Bronchial epithelial cell (primary cell): ENCODE data around the gene PTPRD. TPM values are rescaled to one million over a fixed set of nuclear protein-coding genes. Genes with fewer than 3 reads are reported as not detected.
"Not testable (repeated sequence)": the region's sequence is repeated elsewhere in the genome, so short reads cannot be mapped to it uniquely, and the experiment has no call there.

Source experiments
- DNase-seq: peaks from one replicate; pipeline ENCODE4 v3.0.0-alpha.2; 2010; ENCODE audit warnings: low read depth
- FAIRE-seq: peaks from 2 replicates; lab custom pipeline; 2011; peaks lifted over from hg19 to GRCh38; lab: Jason Lieb, UNC
- H3K27me3 ChIP-seq: 2 replicates; pipeline ENCODE4 v1.5.1; 2011; ENCODE audit warnings: low read length; ENCODE audit not compliant: control insufficient read depth, insufficient read depth
- H3K36me3 ChIP-seq: 2 replicates; pipeline ENCODE4 v1.5.1; 2011; ENCODE audit warnings: low read length; ENCODE audit not compliant: control insufficient read depth, insufficient read depth
- H3K4me3 ChIP-seq: 2 replicates; pipeline ENCODE4 v1.5.1; 2011; ENCODE audit warnings: mild to moderate bottlenecking, low read depth, low read length, control low read depth
- CTCF ChIP-seq: IDR thresholded peaks from 2 replicates; pipeline ENCODE4 v1.5.1; 2011; ENCODE audit warnings: mild to moderate bottlenecking, moderate library complexity, low read length, control low read depth, inconsistent platforms; ENCODE audit not compliant: insufficient read depth, severe bottlenecking
- total RNA-seq: library from RNA; depleted of rRNA; stranded (reverse); fragments of >200 nt; gene quantifications from 2 replicates; pipeline ENCODE4 v1.2.1, GENCODE V29; 2014

The PTPRD gene
- total RNA-seq, 1 donor from 2014 or later, result 2.9 TPM

- FAIRE-seq, result no peak
- DNase-seq, result no peak
- no peaks in the 10 kb centered on the region for H3K36me3 ChIP-seq
- no peak for TF ChIP-seq CTCF
- H3K27me3 ChIP-seq, result no peaks in the 10 kb centered on the region
- H3K4me3 ChIP-seq, result no peak overlapping the region
Measured at GRCh38 chr9:8980496-8981013, 1632.2 kb downstream of the PTPRD start.

DNA sequence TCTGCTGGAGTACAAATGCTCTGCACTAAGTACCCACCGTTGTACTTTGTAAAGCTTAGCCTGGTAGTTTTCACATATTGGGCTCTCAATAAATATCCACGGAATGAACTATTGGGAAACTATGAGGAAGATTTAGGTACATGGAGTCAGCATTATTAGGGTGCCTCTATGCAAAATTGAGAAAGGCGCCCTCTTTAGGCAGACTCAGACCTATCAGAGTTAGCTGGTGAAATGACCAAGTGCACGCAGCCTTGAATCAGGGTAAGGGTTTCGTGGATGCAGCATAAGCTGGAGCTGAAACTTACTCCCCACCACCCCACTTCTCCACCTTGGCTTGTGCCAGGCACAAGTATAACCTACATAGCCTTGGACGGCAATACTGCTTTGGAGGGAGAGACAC lies 1634.5 kb downstream of the PTPRD start:
- no peaks in the 10 kb centered on the region for H3K36me3 ChIP-seq
- DNase-seq, result no peak
- no peaks in the 10 kb centered on the region for H3K27me3 ChIP-seq
- TF ChIP-seq CTCF, result no peak
- no peak for FAIRE-seq
- H3K4me3 ChIP-seq, result no peak overlapping the region

GRCh38 chr9:8968350-8968749 lies 1644.5 kb downstream of the PTPRD start:
- FAIRE-seq, DNase-seq, H3K4me3 ChIP-seq: not testable (repeated sequence)

DNA sequence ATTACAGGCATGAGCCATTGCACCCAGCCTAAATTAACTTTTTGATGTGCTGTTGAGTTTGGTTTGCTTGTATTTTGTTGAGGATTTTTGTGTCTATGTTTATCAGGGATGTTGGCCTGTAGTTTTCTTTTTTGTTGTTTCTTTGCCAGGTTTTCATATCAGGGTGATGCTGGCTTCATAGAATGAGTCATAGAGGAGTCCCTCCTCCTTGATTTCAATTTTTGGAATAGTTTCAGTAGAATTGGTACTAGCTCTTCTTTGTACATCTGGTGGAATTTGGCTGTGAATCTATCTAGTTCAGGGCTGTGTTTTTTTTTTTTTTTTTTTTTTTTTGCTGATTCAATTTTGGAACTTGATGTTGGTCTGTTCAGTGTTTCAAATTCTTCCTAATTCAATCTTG lies 1648.9 kb downstream of the PTPRD start:
- DNase-seq, result no peak
- no peak for FAIRE-seq
- H3K4me3 ChIP-seq, result no peak overlapping the region
- TF ChIP-seq CTCF, result no peak
- no peaks in the 10 kb centered on the region for H3K36me3 ChIP-seq
- H3K27me3 ChIP-seq, result no peaks in the 10 kb centered on the region

More at GRCh38 chr9:8968350-8968749, 1644.5 kb downstream of the PTPRD start:
- not testable (repeated sequence) for H3K27me3 ChIP-seq, H3K36me3 ChIP-seq

GRCh38 chr9:8962084-8962483 lies 1650.7 kb downstream of the PTPRD start:
- FAIRE-seq, result no peak
- no peak for TF ChIP-seq CTCF
- no peak overlapping the region for H3K4me3 ChIP-seq
- H3K27me3 ChIP-seq, result no peaks in the 10 kb centered on the region
- no peaks in the 10 kb centered on the region for H3K36me3 ChIP-seq
- DNase-seq, result no peak

DNA sequence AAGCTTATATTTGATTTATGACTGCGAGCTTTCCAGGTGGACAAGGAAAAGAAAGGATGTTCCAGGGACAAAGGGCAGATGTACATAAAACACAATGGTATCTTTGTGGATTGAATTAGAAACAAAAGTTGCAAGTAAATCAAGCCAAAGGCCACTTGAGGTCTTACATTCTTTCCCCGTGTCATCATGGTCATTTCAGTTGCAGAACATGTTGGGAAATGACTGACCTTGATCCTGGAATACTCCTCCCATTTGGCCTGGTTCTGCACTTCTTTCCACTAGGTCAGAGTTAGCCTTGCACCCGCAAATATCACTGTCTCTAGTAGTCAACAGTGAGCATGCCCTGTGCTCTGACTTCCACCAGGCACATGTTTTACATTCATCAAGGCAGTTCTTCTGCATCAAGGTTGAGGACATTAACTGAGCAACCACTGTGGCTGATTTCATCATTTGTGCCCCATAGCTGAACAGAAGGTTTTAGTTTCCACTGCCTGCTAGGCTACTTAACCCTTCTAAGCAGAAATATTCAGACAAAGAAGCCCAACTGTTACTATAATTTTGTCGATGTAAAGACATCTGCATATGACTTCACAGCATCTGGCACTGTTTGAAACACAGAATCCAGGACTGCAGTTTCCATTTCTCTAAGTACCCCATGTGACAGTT lies 1651.5 kb downstream of the PTPRD start:
- Histone ChIP-seq H3K4me3 (no peak overlapping the region), H3K27me3 (no peaks in the 10 kb centered on the region), H3K36me3 (no peaks in the 10 kb centered on the region)
- FAIRE-seq (no peak), DNase-seq (no peak)
- TF ChIP-seq CTCF, result no peak
